Naive thymus-derived CD4-positive, alpha-beta T cell (primary cell): ENCODE data around the gene TSHR. TPM values are rescaled to one million over a fixed set of nuclear protein-coding genes. Genes with fewer than 3 reads are reported as not detected.
"Not testable (repeated sequence)": the region's sequence is repeated elsewhere in the genome, so short reads cannot be mapped to it uniquely, and the experiment has no call there.

Source experiments
- ATAC-seq: fragments of 150-1000 bp; cut with Tn5 transposase; 2 replicates; pipeline ENCODE4 v1.10.0; 2021; ENCODE audit warnings: mild to moderate bottlenecking, moderate library complexity
- CTCF ChIA-PET: fragments of 350-600 bp; sonication (Branson Sonifier 250); formaldehyde crosslinking; loops from one replicate; lab custom pipeline; 2021; ENCODE audit warnings: antibody characterized with exemption; lab: Charles Lee
- POLR2A ChIA-PET: fragments of 350-600 bp; sonication (Branson Sonifier 250); formaldehyde crosslinking; loops from one replicate; lab custom pipeline; 2021; ENCODE audit warnings: antibody characterized with exemption, inconsistent platforms; lab: Charles Lee
- DNase-seq, 9 donors: peaks; one replicate each; pipeline versions ENCODE4 v3.0.0 to v3.0.0-alpha.2; 2020 to 2022; ENCODE audit warnings: mixed read lengths in 1 of 9
- H3K27ac ChIP-seq: one replicate; pipeline ENCODE4 v1.7.0; 2013; ENCODE audit warnings: mild to moderate bottlenecking, low read depth, low read length, moderate library complexity
- H3K27me3 ChIP-seq, 2 donors: one replicate each; pipeline ENCODE4 v1.7.0; 2013; ENCODE audit warnings: low read length in 2 of 2, mild to moderate bottlenecking in 2 of 2, moderate library complexity in 2 of 2; ENCODE audit not compliant: control insufficient read depth in 2 of 2, insufficient read depth in 2 of 2
- H3K36me3 ChIP-seq, 3 experiments: 1 replicate in 2 of 3; 2 replicates in 1 of 3; pipeline ENCODE4 v1.7.0; 2013; ENCODE audit warnings: low read length in 3 of 3, mild to moderate bottlenecking in 3 of 3, moderate library complexity in 1 of 3; ENCODE audit not compliant: insufficient read depth in 3 of 3, control insufficient read depth in 2 of 3
- H3K4me1 ChIP-seq, 2 donors: one replicate each; pipeline ENCODE4 v1.7.0; 2013; ENCODE audit warnings: low read length in 2 of 2, mild to moderate bottlenecking in 2 of 2, moderate library complexity in 1 of 2; ENCODE audit not compliant: control insufficient read depth in 2 of 2, insufficient read depth in 2 of 2
- H3K4me3 ChIP-seq: 2 replicates; pipeline ENCODE4 v1.7.0; 2013; ENCODE audit warnings: mild to moderate bottlenecking, low read length
- H3K9me3 ChIP-seq, 3 experiments: 1 replicate in 2 of 3; 2 replicates in 1 of 3; pipeline ENCODE4 v1.7.0; 2013; ENCODE audit warnings: low read length in 3 of 3; ENCODE audit not compliant: control insufficient read depth in 2 of 3
- H3K27ac Mint-ChIP-seq, 9 donors: one replicate each; pipeline ENCODE4 v1.8.0; 2020 to 2022; ENCODE audit warnings: mixed read lengths in 9 of 9, mild to moderate bottlenecking in 8 of 9, moderate library complexity in 5 of 9, inconsistent platforms in 2 of 9
- H3K27me3 Mint-ChIP-seq, 5 donors: one replicate each; pipeline ENCODE4 v1.8.0; 2021 to 2022; ENCODE audit warnings: mixed read lengths in 5 of 5, mild to moderate bottlenecking in 1 of 5
- H3K36me3 Mint-ChIP-seq, 5 donors: one replicate each; pipeline ENCODE4 v1.8.0; 2020 to 2022; ENCODE audit warnings: mixed read lengths in 5 of 5, mild to moderate bottlenecking in 3 of 5, inconsistent platforms in 1 of 5
- H3K4me1 Mint-ChIP-seq, 7 donors: one replicate each; pipeline ENCODE4 v1.8.0; 2020 to 2022; ENCODE audit warnings: mixed read lengths in 7 of 7, mild to moderate bottlenecking in 3 of 7, inconsistent platforms in 1 of 7
- H3K4me3 Mint-ChIP-seq, 10 donors: one replicate each; pipeline ENCODE4 v1.8.0; 2020 to 2022; ENCODE audit warnings: mild to moderate bottlenecking in 10 of 10, mixed read lengths in 10 of 10, moderate library complexity in 6 of 10, inconsistent platforms in 2 of 10
- H3K9me3 Mint-ChIP-seq, 11 donors: one replicate each; pipeline ENCODE4 v1.8.0; 2020 to 2022; ENCODE audit warnings: mixed read lengths in 11 of 11, mild to moderate bottlenecking in 4 of 11, inconsistent platforms in 1 of 11, moderate library complexity in 1 of 11
- intact Hi-C, 2 donors: fragments of 100-400 bp; cut with micrococcal nuclease; formaldehyde crosslinking; loops; one replicate each; pipeline ENCODE4 v1.15.1; 2023
- polyA plus RNA-seq, 2 donors: library from polyadenylated mRNA; unstranded; fragments of 300-500 nt; fragmentation: Illumina TruSeq; gene quantifications; one replicate each; pipeline ENCODE4 v1.2.3, GENCODE V29; 2021
- total RNA-seq, 6 experiments: library from RNA in 5 of 6; stranded (reverse) in 5 of 6; gene quantifications; 1 replicate in 5 of 6; 2 replicates in 1 of 6; pipeline ENCODE4 v1.2.3 and lab custom pipeline; 2021 to 2026

The TSHR gene
- total and polyA plus RNA-seq, 7 experiments from 2014 or later = 0.48 to 2.2 (median 0.78) TPM; not detected in 4

GRCh38 chr14:80944861-80945617 lies 10.4 kb upstream of the TSHR start:
- CTCF ChIA-PET = no interaction called here
- Histone ChIP-seq H3K9me3 (no peaks in the 10 kb centered on the region), H3K4me1 (peaks cover 10 to 11% of the 10 kb centered on the region in 2 donors)

GRCh38 chr14:80946187-80946586 lies 9.2 kb upstream of the TSHR start:
- Histone ChIP-seq H3K27ac (no peak overlapping the region), H3K9me3 (no peaks in the 10 kb centered on the region), H3K27me3 (no peaks in the 10 kb centered on the region), H3K36me3 (no peaks in the 10 kb centered on the region), H3K4me3 (no peak overlapping the region), H3K4me1 (peaks cover 7 to 10% of the 10 kb centered on the region in 2 donors)
- peaks cover 14 to 27% (median 15%) of the 10 kb centered on the region in 7 donors for H3K4me1 Mint-ChIP-seq
- no peak overlapping the region for H3K27ac Mint-ChIP-seq
- no peak overlapping the region for H3K4me3 Mint-ChIP-seq
- H3K36me3 Mint-ChIP-seq = peaks cover 0 to 9% (median 0%) of the 10 kb centered on the region in 5 donors
- DNase-seq (no peak), ATAC-seq (no peak)
- ChIA-PET POLR2A (no interaction called here), CTCF (no interaction called here)
- H3K27me3 Mint-ChIP-seq = peaks cover 8 to 32% (median 28%) of the 10 kb centered on the region in 5 donors
- intact Hi-C loops = no loop called here
- H3K9me3 Mint-ChIP-seq = peaks cover 0 to 7% (median 0%) of the 10 kb centered on the region in 11 donors

More at GRCh38 chr14:80944861-80945617, 10.4 kb upstream of the TSHR start:
- POLR2A ChIA-PET = no interaction called here
- Mint-ChIP-seq H3K9me3 (peaks cover 0 to 7% (median 0%) of the 10 kb centered on the region in 11 donors), H3K4me1 (peaks cover 18 to 33% (median 20%) of the 10 kb centered on the region in 7 donors), H3K4me3 (no peak overlapping the region), H3K36me3 (peaks cover 0 to 9% (median 0%) of the 10 kb centered on the region in 5 donors), H3K27ac (no peak overlapping the region), H3K27me3 (peaks cover 8 to 26% (median 20%) of the 10 kb centered on the region in 5 donors)
- no peak for DNase-seq
- Histone ChIP-seq H3K36me3 (no peaks in the 10 kb centered on the region), H3K4me3 (no peak overlapping the region), H3K27ac (no peak overlapping the region), H3K27me3 (no peaks in the 10 kb centered on the region)
- intact Hi-C loops = no loop called here
- no peak for ATAC-seq

GRCh38 chr14:80946797-80947196 lies 8.6 kb upstream of the TSHR start:
- ATAC-seq (no peak), DNase-seq (no peak)
- Histone ChIP-seq H3K4me1 (peaks cover 7 to 9% of the 10 kb centered on the region in 2 donors), H3K36me3 (no peaks in the 10 kb centered on the region), H3K27me3 (no peaks in the 10 kb centered on the region), H3K27ac (no peak overlapping the region), H3K9me3 (no peaks in the 10 kb centered on the region), H3K4me3 (no peak overlapping the region)
- POLR2A ChIA-PET = no interaction called here
- H3K36me3 Mint-ChIP-seq = peaks cover 0 to 9% (median 0%) of the 10 kb centered on the region in 5 donors
- H3K27me3 Mint-ChIP-seq = peaks cover 8 to 38% (median 28%) of the 10 kb centered on the region in 5 donors
- peaks cover 0 to 7% (median 0%) of the 10 kb centered on the region in 11 donors for H3K9me3 Mint-ChIP-seq
- H3K4me3 Mint-ChIP-seq = no peak overlapping the region
- intact Hi-C loops = no loop called here
- peaks cover 12 to 26% (median 13%) of the 10 kb centered on the region in 7 donors for H3K4me1 Mint-ChIP-seq
- CTCF ChIA-PET = no interaction called here
- no peak overlapping the region for H3K27ac Mint-ChIP-seq

GRCh38 chr14:80948291-80948690 lies 7.1 kb upstream of the TSHR start:
- Mint-ChIP-seq H3K27me3 (peaks cover 8 to 50% (median 28%) of the 10 kb centered on the region in 5 donors), H3K27ac (no peak overlapping the region), H3K36me3 (peaks cover 0 to 9% (median 0%) of the 10 kb centered on the region in 5 donors), H3K9me3 (peaks cover 0 to 7% (median 0%) of the 10 kb centered on the region in 11 donors), H3K4me3 (no peak overlapping the region), H3K4me1 (peaks cover 0 to 11% (median 0%) of the 10 kb centered on the region in 7 donors)
- Histone ChIP-seq H3K27me3 (no peaks in the 10 kb centered on the region), H3K36me3 (no peaks in the 10 kb centered on the region), H3K27ac (no peak overlapping the region), H3K9me3 (no peaks in the 10 kb centered on the region), H3K4me1 (no peaks in the 10 kb centered on the region), H3K4me3 (no peak overlapping the region)
- intact Hi-C loops = no loop called here
- CTCF ChIA-PET = no interaction called here
- POLR2A ChIA-PET = no interaction called here
- no peak for DNase-seq
- ATAC-seq = no peak

GRCh38 chr14:80951491-80951890 lies 3.9 kb upstream of the TSHR start:
- H3K27ac ChIP-seq = no peak overlapping the region
- H3K4me1 ChIP-seq = peaks cover 0 to 5% of the 10 kb centered on the region in 2 donors
- no peaks in the 10 kb centered on the region for H3K9me3 ChIP-seq
- no peak overlapping the region for H3K4me3 ChIP-seq
- Mint-ChIP-seq H3K4me1 (peaks cover 2 to 25% (median 13%) of the 10 kb centered on the region in 7 donors), H3K36me3 (peaks cover 0 to 7% (median 0%) of the 10 kb centered on the region in 5 donors), H3K4me3 (no peak overlapping the region), H3K27me3 (peaks cover 8 to 68% (median 24%) of the 10 kb centered on the region in 5 donors), H3K9me3 (peaks cover 0 to 4% (median 0%) of the 10 kb centered on the region in 11 donors), H3K27ac (no peak overlapping the region)
- intact Hi-C loops = no loop called here
- no peak for ATAC-seq
- H3K27me3 ChIP-seq = no peaks in the 10 kb centered on the region
- H3K36me3 ChIP-seq = no peaks in the 10 kb centered on the region
- ChIA-PET POLR2A (no interaction called here), CTCF (interaction anchor here (0.6 to 1.1 kb wide), 3 partner anchors 9 to 121 kb away, joined by 3 read pairs; no protein-coding TSS in a partner anchor)
- no peak for DNase-seq

- H3K27ac Mint-ChIP-seq, DNase-seq, H3K27me3 ChIP-seq, H3K4me3 Mint-ChIP-seq, H3K9me3 ChIP-seq, H3K27ac ChIP-seq, ATAC-seq, intact Hi-C loops, H3K9me3 Mint-ChIP-seq, H3K4me1 ChIP-seq, H3K36me3 ChIP-seq, H3K4me3 ChIP-seq: not testable (repeated sequence)
- Mint-ChIP-seq H3K4me1 (peaks cover 6 to 39% (median 21%) of the 10 kb centered on the region in 7 donors), H3K36me3 (peaks cover 0 to 16% (median 0%) of the 10 kb centered on the region in 5 donors), H3K27me3 (peaks cover 4 to 71% (median 13%) of the 10 kb centered on the region in 5 donors)
- ChIA-PET POLR2A (interaction anchor here (0.9 kb wide), 1 partner anchor 37 kb away, joined by 5 read pairs; no protein-coding TSS in a partner anchor), CTCF (interaction anchor here (0.6 to 6.1 kb wide), 2 partner anchors 35 to 44 kb away, joined by 3 to 81 read pairs; no protein-coding TSS in a partner anchor)
These were observed 2.2 kb upstream of the TSHR start for GRCh38 chr14:80953211-80953610.
